ENCODE results near the gene TPCN1. TPM values are rescaled to one million over a fixed set of nuclear protein-coding genes. Genes with fewer than 3 reads are reported as not detected.

Gene TPCN1
- total RNA-seq, 2 donors from 2014 or later = 18.9 to 30.8 TPM

DNA sequence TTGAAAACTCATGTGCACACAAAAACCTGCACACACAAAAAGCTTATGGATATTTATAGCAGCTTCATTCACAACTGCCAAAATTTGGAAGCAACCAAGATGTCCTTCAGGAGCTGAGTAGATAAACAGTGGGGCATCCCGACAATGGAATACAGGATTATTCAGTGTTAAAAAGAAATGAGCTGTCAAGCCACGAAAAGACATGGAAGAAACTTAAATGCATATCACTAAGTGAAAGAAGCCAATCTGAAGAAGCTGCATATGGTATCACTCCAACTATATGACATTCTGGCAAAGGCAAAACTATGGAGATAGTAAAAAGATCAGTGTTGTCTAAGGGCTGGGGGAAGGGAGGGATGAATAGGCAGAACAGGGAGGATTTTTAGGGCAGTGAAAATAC, 5.2 kb upstream of the TPCN1 start:
- Histone ChIP-seq H3K9me3 (ENCODE audit: control insufficient read depth, low read length) (no peaks in the 10 kb centered on the region), H3K36me3 (ENCODE audit: control insufficient read depth, insufficient read depth, low read length) (no peaks in the 10 kb centered on the region), H3K27ac (ENCODE audit: low read depth, low read length) (no peak overlapping the region), H3K9ac (ENCODE audit: extremely low read depth, low read length, poor library complexity, severe bottlenecking) (no peak overlapping the region), H3K4me1 (ENCODE audit: control insufficient read depth, insufficient read depth, low read length) (no peaks in the 10 kb centered on the region), H3K4me3 (ENCODE audit: low read length) (no peak overlapping the region), H3K27me3 (ENCODE audit: control insufficient read depth, insufficient read depth, low read length, poor library complexity, severe bottlenecking) (no peaks in the 10 kb centered on the region)
- H3K36me3 Mint-ChIP-seq (ENCODE audit: low read depth) = no peaks in the 10 kb centered on the region
- peaks cover 12% of the 10 kb centered on the region for H3K4me1 Mint-ChIP-seq
- no peaks in the 10 kb centered on the region for H3K27me3 Mint-ChIP-seq (ENCODE audit: insufficient read depth)
- TF ChIP-seq, protein P1, sequence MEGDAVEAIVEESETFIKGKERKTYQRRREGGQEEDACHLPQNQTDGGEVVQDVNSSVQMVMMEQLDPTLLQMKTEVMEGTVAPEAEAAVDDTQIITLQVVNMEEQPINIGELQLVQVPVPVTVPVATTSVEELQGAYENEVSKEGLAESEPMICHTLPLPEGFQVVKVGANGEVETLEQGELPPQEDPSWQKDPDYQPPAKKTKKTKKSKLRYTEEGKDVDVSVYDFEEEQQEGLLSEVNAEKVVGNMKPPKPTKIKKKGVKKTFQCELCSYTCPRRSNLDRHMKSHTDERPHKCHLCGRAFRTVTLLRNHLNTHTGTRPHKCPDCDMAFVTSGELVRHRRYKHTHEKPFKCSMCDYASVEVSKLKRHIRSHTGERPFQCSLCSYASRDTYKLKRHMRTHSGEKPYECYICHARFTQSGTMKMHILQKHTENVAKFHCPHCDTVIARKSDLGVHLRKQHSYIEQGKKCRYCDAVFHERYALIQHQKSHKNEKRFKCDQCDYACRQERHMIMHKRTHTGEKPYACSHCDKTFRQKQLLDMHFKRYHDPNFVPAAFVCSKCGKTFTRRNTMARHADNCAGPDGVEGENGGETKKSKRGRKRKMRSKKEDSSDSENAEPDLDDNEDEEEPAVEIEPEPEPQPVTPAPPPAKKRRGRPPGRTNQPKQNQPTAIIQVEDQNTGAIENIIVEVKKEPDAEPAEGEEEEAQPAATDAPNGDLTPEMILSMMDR (conservative IDR thresholded peaks at IDR 0.05) = no peak
- no peaks in the 10 kb centered on the region for H3K9me3 Mint-ChIP-seq
- H3K27ac Mint-ChIP-seq = no peak overlapping the region
- H3K4me3 Mint-ChIP-seq = no peak overlapping the region
- WGBS, 2 experiments (ENCODE audit: insufficient coverage in 1 of 2, insufficient read length in 1 of 2) = 79 to 95% methylated on average over 2 of the region's 2 CpGs
- DNase-seq = peak; percentile 33

DNA sequence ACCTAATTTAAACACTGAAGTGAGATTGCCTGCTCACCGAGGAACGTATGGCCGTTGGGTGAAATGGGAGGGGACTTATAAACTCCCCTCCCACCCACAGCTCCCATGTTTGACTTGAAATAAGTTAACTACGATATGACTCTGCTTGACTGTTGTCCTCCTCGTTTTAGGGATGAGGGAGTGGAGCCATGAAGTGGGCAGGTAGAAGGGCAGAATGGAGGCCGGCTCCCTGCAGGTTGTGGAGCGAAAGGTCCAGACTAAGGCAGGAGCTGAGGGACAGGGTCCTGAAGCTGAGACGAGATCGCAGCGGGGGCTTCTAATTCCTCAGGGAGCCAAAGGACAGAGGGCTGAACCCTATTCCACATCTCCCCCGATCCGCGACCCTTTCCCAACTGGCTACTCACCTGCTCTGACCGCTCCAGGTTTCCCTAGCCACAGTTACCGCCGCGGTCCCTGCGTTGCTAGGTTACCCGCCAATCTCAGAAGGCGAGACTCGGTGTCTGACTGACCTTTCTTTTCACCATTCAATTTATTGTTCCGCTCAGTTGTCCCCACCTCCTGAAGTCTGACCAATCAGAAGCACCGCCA, 577 bp upstream of the TPCN1 start:
- WGBS, 2 experiments (ENCODE audit: insufficient coverage in 1 of 2, insufficient read length in 1 of 2) = 15% methylated on average over 16 to 23 of the region's 23 CpGs
- Mint-ChIP-seq H3K27me3 (ENCODE audit: insufficient read depth) (no peaks in the 10 kb centered on the region), H3K4me3 (peak overlapping the region; percentile 73), H3K4me1 (peaks cover 21% of the 10 kb centered on the region), H3K36me3 (ENCODE audit: low read depth) (no peaks in the 10 kb centered on the region), H3K27ac (peak overlapping the region; percentile 88), H3K9me3 (no peaks in the 10 kb centered on the region)
- Histone ChIP-seq H3K4me3 (ENCODE audit: low read length) (peak overlapping the region; percentile 89), H3K36me3 (ENCODE audit: control insufficient read depth, insufficient read depth, low read length) (no peaks in the 10 kb centered on the region), H3K4me1 (ENCODE audit: control insufficient read depth, insufficient read depth, low read length) (peaks cover 4% of the 10 kb centered on the region), H3K9me3 (ENCODE audit: control insufficient read depth, low read length) (no peaks in the 10 kb centered on the region), H3K27me3 (ENCODE audit: control insufficient read depth, insufficient read depth, low read length, poor library complexity, severe bottlenecking) (no peaks in the 10 kb centered on the region), H3K9ac (ENCODE audit: extremely low read depth, low read length, poor library complexity, severe bottlenecking) (peak overlapping the region; percentile 63), H3K27ac (ENCODE audit: low read depth, low read length) (peak overlapping the region; percentile 70)
- TF ChIP-seq, protein P1 (conservative IDR thresholded peaks at IDR 0.05) = no peak
- DNase-seq = no peak

DNA sequence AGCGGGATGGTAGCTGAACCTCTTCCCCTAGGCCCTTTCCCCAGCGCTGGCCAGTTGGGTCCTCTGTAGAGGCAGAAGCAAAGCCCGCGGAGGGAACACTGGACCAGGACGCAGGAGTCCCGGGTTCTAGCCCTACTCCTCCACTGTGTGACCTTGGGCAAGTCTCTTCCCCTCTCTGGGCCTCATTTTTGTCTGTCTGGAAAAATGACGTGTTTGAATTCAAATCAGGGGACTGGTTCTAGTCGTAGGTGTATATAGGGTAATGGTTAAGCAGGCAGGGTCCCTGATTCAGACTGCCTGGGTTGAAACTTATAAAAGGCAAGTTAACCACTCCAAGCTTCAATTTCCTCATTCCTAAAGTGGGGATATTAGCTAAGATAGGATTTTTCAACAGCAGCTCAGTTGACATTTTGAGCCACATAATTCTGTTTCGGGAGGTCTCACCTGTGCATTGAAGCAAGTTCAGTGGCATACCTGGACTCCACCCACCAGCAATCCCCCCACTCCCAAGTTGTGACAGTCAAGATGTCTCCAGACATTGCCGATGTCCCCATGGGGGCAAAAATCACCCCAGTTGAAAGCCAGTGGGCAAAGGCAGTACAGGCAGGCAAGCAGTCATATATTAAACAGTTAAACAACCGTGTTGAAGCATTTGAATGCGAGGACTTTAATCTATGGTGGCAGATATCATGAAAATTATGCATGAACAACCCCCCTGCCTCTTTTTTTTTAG, 899 bp downstream of the TPCN1 start:
- Histone ChIP-seq H3K4me1 (ENCODE audit: control insufficient read depth, insufficient read depth, low read length) (peaks cover 4% of the 10 kb centered on the region), H3K9ac (ENCODE audit: extremely low read depth, low read length, poor library complexity, severe bottlenecking) (peak overlapping the region; percentile 80), H3K27me3 (ENCODE audit: control insufficient read depth, insufficient read depth, low read length, poor library complexity, severe bottlenecking) (no peaks in the 10 kb centered on the region), H3K27ac (ENCODE audit: low read depth, low read length) (peak overlapping the region; percentile 75), H3K36me3 (ENCODE audit: control insufficient read depth, insufficient read depth, low read length) (no peaks in the 10 kb centered on the region), H3K9me3 (ENCODE audit: control insufficient read depth, low read length) (no peaks in the 10 kb centered on the region), H3K4me3 (ENCODE audit: low read length) (peak overlapping the region; percentile 88)
- TF ChIP-seq, protein P1 (conservative IDR thresholded peaks at IDR 0.05) = no peak
- Mint-ChIP-seq H3K36me3 (ENCODE audit: low read depth) (no peaks in the 10 kb centered on the region), H3K9me3 (no peaks in the 10 kb centered on the region), H3K4me3 (peak overlapping the region; percentile 73), H3K27ac (peak overlapping the region; percentile 82), H3K4me1 (peaks cover 14% of the 10 kb centered on the region), H3K27me3 (ENCODE audit: insufficient read depth) (no peaks in the 10 kb centered on the region)
- DNase-seq = no peak
- WGBS, 2 experiments (ENCODE audit: insufficient coverage in 1 of 2, insufficient read length in 1 of 2) = 40 to 45% methylated on average over 6 to 12 of the region's 12 CpGs

All from endodermal cell (in vitro differentiated cells).